Testis (tissue), 2 donors: ENCODE measurements around the gene GNB1L.

ENCODE experiments used
- POLR2A ChIP-seq: fragments of 450-650 bp; IDR thresholded peaks from one replicate; pipeline ENCODE4 v1.6.1; 2017; ENCODE audit warnings: antibody characterized with exemption, mild to moderate bottlenecking, moderate library complexity
- TF ChIP-seq, protein P1 (sequence below), 3 experiments: fragments of 450-650 bp in 2 of 3; fragments of 200-600 bp in 1 of 3; sonication (generic) in 1 of 3; IDR thresholded peaks; one replicate each; pipeline ENCODE4 v1.5.1; 2016 to 2019; ENCODE audit warnings: antibody characterized with exemption in 3 of 3, mild to moderate bottlenecking in 2 of 3, moderate library complexity in 1 of 3

DNA sequence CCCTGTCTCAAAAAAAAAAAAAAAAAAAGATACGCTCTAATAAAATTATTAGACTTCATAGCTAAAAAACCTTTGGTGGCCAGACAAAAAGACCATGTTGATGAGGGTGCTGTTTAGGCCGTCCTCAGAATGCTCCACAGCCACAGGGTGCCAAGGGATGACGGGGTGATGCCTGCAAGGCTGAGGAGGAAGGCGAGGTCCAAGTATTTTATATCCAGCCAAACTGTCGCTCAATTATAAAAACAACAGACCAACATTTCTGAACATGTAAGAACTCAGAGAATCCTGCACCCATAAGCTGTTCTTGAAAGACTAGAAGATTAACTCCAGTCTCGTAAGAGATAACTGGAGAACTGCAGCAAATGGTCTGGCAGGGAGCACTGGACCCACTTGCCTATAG, 64.8 kb downstream of the GNB1L start:
- TF ChIP-seq, protein P1, sequence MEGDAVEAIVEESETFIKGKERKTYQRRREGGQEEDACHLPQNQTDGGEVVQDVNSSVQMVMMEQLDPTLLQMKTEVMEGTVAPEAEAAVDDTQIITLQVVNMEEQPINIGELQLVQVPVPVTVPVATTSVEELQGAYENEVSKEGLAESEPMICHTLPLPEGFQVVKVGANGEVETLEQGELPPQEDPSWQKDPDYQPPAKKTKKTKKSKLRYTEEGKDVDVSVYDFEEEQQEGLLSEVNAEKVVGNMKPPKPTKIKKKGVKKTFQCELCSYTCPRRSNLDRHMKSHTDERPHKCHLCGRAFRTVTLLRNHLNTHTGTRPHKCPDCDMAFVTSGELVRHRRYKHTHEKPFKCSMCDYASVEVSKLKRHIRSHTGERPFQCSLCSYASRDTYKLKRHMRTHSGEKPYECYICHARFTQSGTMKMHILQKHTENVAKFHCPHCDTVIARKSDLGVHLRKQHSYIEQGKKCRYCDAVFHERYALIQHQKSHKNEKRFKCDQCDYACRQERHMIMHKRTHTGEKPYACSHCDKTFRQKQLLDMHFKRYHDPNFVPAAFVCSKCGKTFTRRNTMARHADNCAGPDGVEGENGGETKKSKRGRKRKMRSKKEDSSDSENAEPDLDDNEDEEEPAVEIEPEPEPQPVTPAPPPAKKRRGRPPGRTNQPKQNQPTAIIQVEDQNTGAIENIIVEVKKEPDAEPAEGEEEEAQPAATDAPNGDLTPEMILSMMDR (IDR thresholded peaks at IDR 0.05), result no peak
- TF ChIP-seq POLR2A, result no peak
